HEK293 (cell line): ENCODE results near the gene RAP1A.

Source experiments
- MEIS1 ChIP-seq: sonication (generic); formaldehyde crosslinking; IDR thresholded peaks from 2 replicates; pipeline ENCODE4 v1.8.1; 2022; ENCODE audit warnings: missing genetic modification reagents, mild to moderate bottlenecking, borderline replicate concordance
- PATZ1 ChIP-seq: fragments of 450-650 bp; formaldehyde crosslinking; IDR thresholded peaks from 2 replicates; pipeline ENCODE4 v1.5.1; 2016; ENCODE audit warnings: missing biosample characterization, missing genetic modification characterization
- RBAK ChIP-seq: fragments of 450-650 bp; formaldehyde crosslinking; IDR thresholded peaks from 2 replicates; pipeline ENCODE4 v1.5.1; 2016; ENCODE audit warnings: missing biosample characterization, missing genetic modification characterization
- ZBTB7A ChIP-seq: fragments of 450-650 bp; formaldehyde crosslinking; IDR thresholded peaks from 2 replicates; pipeline ENCODE4 v1.5.1; 2016; ENCODE audit warnings: low read depth, missing biosample characterization, missing genetic modification characterization
- ZFP37 ChIP-seq: fragments of 450-650 bp; formaldehyde crosslinking; IDR thresholded peaks from 2 replicates; pipeline ENCODE4 v1.5.1; 2016; ENCODE audit warnings: missing biosample characterization, missing genetic modification characterization
- ZFP69B ChIP-seq: fragments of 450-650 bp; formaldehyde crosslinking; IDR thresholded peaks from 2 replicates; pipeline ENCODE4 v1.5.1; 2016; ENCODE audit warnings: missing biosample characterization, missing genetic modification characterization
- ZNF121 ChIP-seq: fragments of 450-650 bp; formaldehyde crosslinking; IDR thresholded peaks from 2 replicates; pipeline ENCODE4 v1.5.1; 2016; ENCODE audit warnings: missing biosample characterization, missing genetic modification characterization
- ZNF148 ChIP-seq: fragments of 450-650 bp; formaldehyde crosslinking; IDR thresholded peaks from 2 replicates; pipeline ENCODE4 v1.5.0; 2017; ENCODE audit warnings: missing biosample characterization, missing genetic modification characterization, borderline replicate concordance
- ZNF157 ChIP-seq: fragments of 450-650 bp; formaldehyde crosslinking; IDR thresholded peaks from 2 replicates; pipeline ENCODE4 v1.5.1; 2016; ENCODE audit warnings: missing biosample characterization, missing genetic modification characterization
- ZNF221 ChIP-seq: fragments of 450-650 bp; formaldehyde crosslinking; IDR thresholded peaks from 2 replicates; pipeline ENCODE4 v1.5.1; 2017; ENCODE audit warnings: missing biosample characterization, missing genetic modification characterization, borderline replicate concordance
- ZNF48 ChIP-seq: fragments of 450-650 bp; formaldehyde crosslinking; IDR thresholded peaks from 2 replicates; pipeline ENCODE4 v1.5.1; 2016; ENCODE audit warnings: missing biosample characterization, missing genetic modification characterization
- ZNF549 ChIP-seq: fragments of 450-650 bp; IDR thresholded peaks from 2 replicates; pipeline ENCODE4 v1.5.1; 2018; ENCODE audit warnings: missing biosample characterization, missing genetic modification characterization, mild to moderate bottlenecking, inconsistent platforms, moderate library complexity
- ZNF558 ChIP-seq: fragments of 450-650 bp; formaldehyde crosslinking; IDR thresholded peaks from 2 replicates; pipeline ENCODE4 v1.5.1; 2016; ENCODE audit warnings: missing biosample characterization, missing genetic modification characterization
- ZNF621 ChIP-seq: fragments of 450-650 bp; formaldehyde crosslinking; IDR thresholded peaks from 2 replicates; pipeline ENCODE4 v1.5.1; 2017; ENCODE audit warnings: missing biosample characterization, missing genetic modification characterization
- ZNF639 ChIP-seq: fragments of 450-650 bp; formaldehyde crosslinking; IDR thresholded peaks from 2 replicates; pipeline ENCODE4 v1.5.1; 2016; ENCODE audit warnings: missing biosample characterization, missing genetic modification characterization
- ZNF658 ChIP-seq: fragments of 450-650 bp; formaldehyde crosslinking; IDR thresholded peaks from 2 replicates; pipeline ENCODE4; 2016; ENCODE audit warnings: missing biosample characterization, missing genetic modification characterization
- ZNF707 ChIP-seq: fragments of 450-650 bp; formaldehyde crosslinking; IDR thresholded peaks from 2 replicates; pipeline ENCODE4 v1.5.1; 2016; ENCODE audit warnings: missing biosample characterization, missing genetic modification characterization
- ZNF776 ChIP-seq: fragments of 450-650 bp; formaldehyde crosslinking; IDR thresholded peaks from 2 replicates; pipeline ENCODE4 v1.5.0; 2017; ENCODE audit warnings: missing biosample characterization, missing genetic modification characterization, borderline replicate concordance
- ZNF777 ChIP-seq: fragments of 450-650 bp; formaldehyde crosslinking; IDR thresholded peaks from 2 replicates; pipeline ENCODE4 v1.5.1; 2017; ENCODE audit warnings: missing biosample characterization, missing genetic modification characterization, borderline replicate concordance
- ZNF785 ChIP-seq: fragments of 450-650 bp; formaldehyde crosslinking; IDR thresholded peaks from 2 replicates; pipeline ENCODE4 v1.5.1; 2016; ENCODE audit warnings: missing biosample characterization, missing genetic modification characterization
- ZNF791 ChIP-seq: fragments of 450-650 bp; formaldehyde crosslinking; IDR thresholded peaks from 2 replicates; pipeline ENCODE4 v1.5.1; 2016; ENCODE audit warnings: missing biosample characterization, missing genetic modification characterization
- ZNF830 ChIP-seq: fragments of 450-650 bp; IDR thresholded peaks from 2 replicates; pipeline ENCODE4 v1.5.0; 2018; ENCODE audit warnings: missing biosample characterization, missing genetic modification characterization, low read depth, mild to moderate bottlenecking, moderate library complexity
- ZNF837 ChIP-seq: fragments of 450-650 bp; formaldehyde crosslinking; IDR thresholded peaks from 2 replicates; pipeline ENCODE4 v1.5.1; 2016; ENCODE audit warnings: missing biosample characterization, missing genetic modification characterization
- ZSCAN23 ChIP-seq: fragments of 450-650 bp; formaldehyde crosslinking; IDR thresholded peaks from 2 replicates; pipeline ENCODE4 v1.5.1; 2016; ENCODE audit warnings: missing biosample characterization, missing genetic modification characterization
- ZSCAN4 ChIP-seq: fragments of 450-650 bp; formaldehyde crosslinking; IDR thresholded peaks from 2 replicates; pipeline ENCODE4 v1.5.1; 2017; ENCODE audit warnings: missing biosample characterization, missing genetic modification characterization
- TF ChIP-seq, protein P1 (sequence below): fragments of 450-650 bp; formaldehyde crosslinking; IDR thresholded peaks from 2 replicates; pipeline ENCODE4 v1.5.1; 2016; ENCODE audit warnings: missing biosample characterization, missing genetic modification characterization
- TF ChIP-seq, protein P2 (sequence below): fragments of 450-650 bp; formaldehyde crosslinking; IDR thresholded peaks from 2 replicates; pipeline ENCODE4 v1.5.1; 2016; ENCODE audit warnings: missing biosample characterization, missing genetic modification characterization
- TF ChIP-seq, protein P3 (sequence below): fragments of 450-650 bp; formaldehyde crosslinking; IDR thresholded peaks from 2 replicates; pipeline ENCODE4 v1.5.1; 2017; ENCODE audit warnings: missing biosample characterization, missing genetic modification characterization

Gene RAP1A

DNA sequence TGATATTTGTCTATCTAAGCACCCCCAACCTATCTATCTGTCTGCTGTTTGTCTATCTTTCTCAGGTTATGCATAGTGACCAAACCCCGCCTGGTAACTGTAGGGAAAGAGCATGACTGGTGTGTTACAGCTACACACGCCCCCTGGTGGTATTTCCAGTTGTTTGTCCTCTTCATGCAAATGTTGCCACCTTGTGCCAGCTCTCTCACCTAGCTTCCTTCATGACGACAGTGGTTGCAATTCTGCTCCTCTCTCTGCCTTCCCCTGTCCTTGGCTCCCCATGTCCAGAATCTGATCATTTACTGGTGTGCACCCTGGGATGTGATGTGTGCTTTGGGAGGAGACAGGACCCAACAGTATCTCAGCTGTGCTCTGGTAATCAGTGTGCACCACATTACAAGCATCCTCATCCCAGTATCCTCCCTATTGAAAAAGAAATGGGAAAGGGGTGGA, 127.7 kb downstream of the RAP1A start (continued):
- TF ChIP-seq, protein P1, sequence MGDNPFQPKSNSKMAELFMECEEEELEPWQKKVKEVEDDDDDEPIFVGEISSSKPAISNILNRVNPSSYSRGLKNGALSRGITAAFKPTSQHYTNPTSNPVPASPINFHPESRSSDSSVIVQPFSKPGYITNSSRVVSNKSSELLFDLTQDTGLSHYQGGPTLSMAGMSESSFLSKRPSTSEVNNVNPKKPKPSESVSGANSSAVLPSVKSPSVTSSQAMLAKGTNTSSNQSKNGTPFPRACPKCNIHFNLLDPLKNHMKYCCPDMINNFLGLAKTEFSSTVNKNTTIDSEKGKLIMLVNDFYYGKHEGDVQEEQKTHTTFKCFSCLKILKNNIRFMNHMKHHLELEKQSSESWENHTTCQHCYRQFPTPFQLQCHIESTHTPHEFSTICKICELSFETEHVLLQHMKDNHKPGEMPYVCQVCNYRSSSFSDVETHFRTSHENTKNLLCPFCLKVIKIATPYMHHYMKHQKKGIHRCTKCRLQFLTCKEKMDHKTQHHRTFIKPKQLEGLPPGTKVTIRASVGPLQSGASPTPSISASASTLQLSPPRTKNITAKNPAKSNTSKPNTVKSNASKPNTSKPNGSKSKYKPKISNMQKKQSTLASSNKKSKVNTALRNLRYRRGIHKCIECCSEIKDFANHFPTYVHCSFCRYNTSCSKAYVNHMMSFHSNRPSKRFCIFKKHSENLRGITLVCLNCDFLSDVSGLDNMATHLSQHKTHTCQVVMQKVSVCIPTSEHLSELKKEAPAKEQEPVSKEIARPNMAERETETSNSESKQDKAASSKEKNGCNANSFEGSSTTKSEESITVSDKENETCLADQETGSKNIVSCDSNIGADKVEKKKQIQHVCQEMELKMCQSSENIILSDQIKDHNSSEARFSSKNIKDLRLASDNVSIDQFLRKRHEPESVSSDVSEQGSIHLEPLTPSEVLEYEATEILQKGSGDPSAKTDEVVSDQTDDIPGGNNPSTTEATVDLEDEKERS (tag by site-specific recombination): peak; percentile 84
- TF ChIP-seq ZNF830 (tag by site-specific recombination): no peak
- TF ChIP-seq ZNF121 (tag by site-specific recombination): no peak
- TF ChIP-seq, protein P2, sequence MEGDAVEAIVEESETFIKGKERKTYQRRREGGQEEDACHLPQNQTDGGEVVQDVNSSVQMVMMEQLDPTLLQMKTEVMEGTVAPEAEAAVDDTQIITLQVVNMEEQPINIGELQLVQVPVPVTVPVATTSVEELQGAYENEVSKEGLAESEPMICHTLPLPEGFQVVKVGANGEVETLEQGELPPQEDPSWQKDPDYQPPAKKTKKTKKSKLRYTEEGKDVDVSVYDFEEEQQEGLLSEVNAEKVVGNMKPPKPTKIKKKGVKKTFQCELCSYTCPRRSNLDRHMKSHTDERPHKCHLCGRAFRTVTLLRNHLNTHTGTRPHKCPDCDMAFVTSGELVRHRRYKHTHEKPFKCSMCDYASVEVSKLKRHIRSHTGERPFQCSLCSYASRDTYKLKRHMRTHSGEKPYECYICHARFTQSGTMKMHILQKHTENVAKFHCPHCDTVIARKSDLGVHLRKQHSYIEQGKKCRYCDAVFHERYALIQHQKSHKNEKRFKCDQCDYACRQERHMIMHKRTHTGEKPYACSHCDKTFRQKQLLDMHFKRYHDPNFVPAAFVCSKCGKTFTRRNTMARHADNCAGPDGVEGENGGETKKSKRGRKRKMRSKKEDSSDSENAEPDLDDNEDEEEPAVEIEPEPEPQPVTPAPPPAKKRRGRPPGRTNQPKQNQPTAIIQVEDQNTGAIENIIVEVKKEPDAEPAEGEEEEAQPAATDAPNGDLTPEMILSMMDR (tag by site-specific recombination): peak; percentile 77
- TF ChIP-seq, protein P3, sequence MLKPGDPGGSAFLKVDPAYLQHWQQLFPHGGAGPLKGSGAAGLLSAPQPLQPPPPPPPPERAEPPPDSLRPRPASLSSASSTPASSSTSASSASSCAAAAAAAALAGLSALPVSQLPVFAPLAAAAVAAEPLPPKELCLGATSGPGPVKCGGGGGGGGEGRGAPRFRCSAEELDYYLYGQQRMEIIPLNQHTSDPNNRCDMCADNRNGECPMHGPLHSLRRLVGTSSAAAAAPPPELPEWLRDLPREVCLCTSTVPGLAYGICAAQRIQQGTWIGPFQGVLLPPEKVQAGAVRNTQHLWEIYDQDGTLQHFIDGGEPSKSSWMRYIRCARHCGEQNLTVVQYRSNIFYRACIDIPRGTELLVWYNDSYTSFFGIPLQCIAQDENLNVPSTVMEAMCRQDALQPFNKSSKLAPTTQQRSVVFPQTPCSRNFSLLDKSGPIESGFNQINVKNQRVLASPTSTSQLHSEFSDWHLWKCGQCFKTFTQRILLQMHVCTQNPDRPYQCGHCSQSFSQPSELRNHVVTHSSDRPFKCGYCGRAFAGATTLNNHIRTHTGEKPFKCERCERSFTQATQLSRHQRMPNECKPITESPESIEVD (tag by site-specific recombination): no peak
- no peak for TF ChIP-seq ZNF48
- TF ChIP-seq ZNF558: no peak
- no peak for TF ChIP-seq ZNF148 (tag by site-specific recombination)
- TF ChIP-seq PATZ1 (tag by site-specific recombination): no peak
- peak; percentile 58 for TF ChIP-seq ZSCAN4 (tag by site-specific recombination)
- no peak for TF ChIP-seq ZNF639 (tag by site-specific recombination)
- no peak for TF ChIP-seq ZSCAN23
- TF ChIP-seq ZFP37 (tag by site-specific recombination): no peak
- no peak for TF ChIP-seq ZNF221 (tag by site-specific recombination)
- TF ChIP-seq ZNF658 (tag by site-specific recombination): no peak
- no peak for TF ChIP-seq ZFP69B (tag by site-specific recombination)
- TF ChIP-seq ZBTB7A (tag by site-specific recombination): no peak
- no peak for TF ChIP-seq ZNF777
- TF ChIP-seq ZNF785 (tag by site-specific recombination): peak; percentile 59; the same call in 1 of the 2 replicates
- no peak for TF ChIP-seq ZNF707
- TF ChIP-seq ZNF549 (tag by site-specific recombination): no peak
- TF ChIP-seq RBAK (tag by site-specific recombination): no peak
- TF ChIP-seq ZNF776 (tag by site-specific recombination): no peak
- no peak for TF ChIP-seq ZNF837 (tag by site-specific recombination)
- TF ChIP-seq ZNF791 (tag by site-specific recombination): no peak
- TF ChIP-seq MEIS1 (CRISPR knock-in tag): no peak
- no peak for TF ChIP-seq ZNF621 (tag by site-specific recombination)
- TF ChIP-seq ZNF157 (tag by site-specific recombination): no peak
